CD4-positive, alpha-beta T cell treated with Interleukin-6 at 100 ng/mL for 8 hours (primary cell): ENCODE results near the gene COQ3.
A peak's percentile ranks its signal among the peaks of the same experiment; 100 is the strongest.

Source experiments
- DNase-seq: peaks from one replicate; pipeline ENCODE4 v3.0.0-alpha.2; 2020; ENCODE audit warnings: mixed read lengths, low spot score

COQ3 gene, protein sequence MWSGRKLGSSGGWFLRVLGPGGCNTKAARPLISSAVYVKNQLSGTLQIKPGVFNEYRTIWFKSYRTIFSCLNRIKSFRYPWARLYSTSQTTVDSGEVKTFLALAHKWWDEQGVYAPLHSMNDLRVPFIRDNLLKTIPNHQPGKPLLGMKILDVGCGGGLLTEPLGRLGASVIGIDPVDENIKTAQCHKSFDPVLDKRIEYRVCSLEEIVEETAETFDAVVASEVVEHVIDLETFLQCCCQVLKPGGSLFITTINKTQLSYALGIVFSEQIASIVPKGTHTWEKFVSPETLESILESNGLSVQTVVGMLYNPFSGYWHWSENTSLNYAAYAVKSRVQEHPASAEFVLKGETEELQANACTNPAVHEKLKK

DNA sequence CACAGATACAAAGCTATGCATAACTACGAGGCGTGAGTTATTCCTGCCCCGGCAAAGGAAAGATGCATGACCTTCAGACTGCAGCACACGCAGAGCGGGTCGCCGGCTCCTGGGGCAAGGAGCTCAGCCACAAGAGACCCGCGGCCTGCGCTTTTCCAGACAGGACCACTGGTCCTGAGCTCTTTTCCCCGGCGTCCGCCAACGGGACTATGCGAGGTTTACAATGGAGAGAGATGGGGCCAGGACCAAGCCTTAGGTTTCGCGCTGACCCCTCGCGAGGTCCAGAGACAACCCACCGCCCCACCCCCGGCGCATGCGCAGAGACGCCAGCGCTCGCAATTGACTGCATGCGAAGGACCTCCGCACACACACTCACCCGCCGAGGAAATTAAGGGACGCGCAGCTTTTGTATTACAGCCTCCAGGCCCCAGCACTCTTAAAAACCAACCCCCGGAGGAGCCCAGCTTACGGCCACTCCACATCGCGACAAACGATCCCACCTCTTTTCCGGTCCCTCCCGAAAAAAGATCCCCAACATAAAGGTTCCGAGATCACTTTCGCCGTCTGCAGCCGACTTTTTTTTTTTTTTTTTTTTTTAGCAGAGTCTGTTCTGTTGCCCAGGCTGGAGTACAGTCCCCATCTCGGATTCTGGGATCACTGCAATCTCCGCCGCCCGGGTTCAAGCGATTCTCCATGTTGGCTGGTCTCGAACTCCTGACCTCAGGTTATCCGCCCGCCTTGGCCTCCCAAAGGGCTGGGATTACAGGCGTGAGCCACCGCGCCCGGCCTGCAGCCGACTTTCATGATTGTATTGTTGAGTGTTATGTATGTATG is at the start of gene COQ3:
TSS of gene COQ3 (minus strand) at position 498 of the 834 bp plus-strand sequence. CDS start at position 482, 16 bp downstream.
- peak; percentile 46 for DNase-seq

DNA sequence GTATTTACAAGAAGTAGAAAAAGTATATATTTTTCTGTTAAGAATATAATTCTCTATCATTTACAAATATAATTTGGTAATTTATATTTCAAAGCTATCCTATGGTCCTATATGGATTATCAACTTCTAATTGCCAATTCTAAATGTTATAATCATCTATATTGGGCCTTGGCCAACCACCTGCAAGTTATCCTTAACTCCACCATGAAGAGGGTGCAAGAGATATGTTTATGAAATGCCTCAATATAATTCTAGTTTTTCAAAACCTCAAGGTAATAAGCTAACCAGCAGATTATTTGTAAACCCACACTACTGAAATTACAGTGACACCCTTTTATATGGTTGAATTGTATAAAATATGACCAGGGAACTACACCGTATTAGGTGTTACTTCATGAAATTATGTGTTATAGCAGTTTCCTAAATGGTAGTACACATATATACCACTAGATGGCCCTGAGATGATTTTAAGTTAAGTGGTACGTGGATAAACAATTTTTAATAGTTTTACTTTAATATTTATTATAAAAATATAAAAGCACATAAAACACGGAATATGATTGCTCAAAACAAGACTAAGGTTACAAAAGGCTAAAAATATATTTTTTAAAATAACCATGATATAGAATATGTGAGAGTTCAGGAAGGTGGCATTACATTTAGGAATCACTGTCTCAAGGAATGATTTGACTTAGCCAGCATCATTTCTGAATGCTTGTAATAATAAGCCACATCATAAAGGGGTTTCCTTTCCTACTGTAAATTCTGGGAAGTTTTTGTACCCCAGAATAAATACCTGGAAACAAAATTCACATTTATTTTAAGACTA is 40.9 kb upstream of the COQ3 start:
- DNase-seq: peak; percentile 23

DNA sequence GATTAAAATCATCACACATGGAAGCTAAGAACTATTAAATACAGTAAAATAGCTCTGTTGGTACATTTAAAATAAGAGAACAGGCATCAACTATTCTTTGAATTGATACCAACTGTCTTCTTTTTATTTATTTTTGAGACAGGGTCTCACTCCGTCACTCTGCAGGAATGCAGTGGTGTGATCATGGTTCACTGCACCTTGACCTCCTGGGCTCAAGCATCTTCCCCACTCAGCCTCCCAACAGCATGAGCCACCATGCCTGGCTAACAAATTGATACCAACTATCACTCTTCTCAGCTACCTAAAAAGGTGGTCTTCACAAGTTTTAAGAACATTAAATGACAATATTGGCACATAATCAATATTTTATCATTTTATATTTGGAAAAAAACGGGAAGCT is 38.9 kb upstream of the COQ3 start:
- DNase-seq: no peak

DNA sequence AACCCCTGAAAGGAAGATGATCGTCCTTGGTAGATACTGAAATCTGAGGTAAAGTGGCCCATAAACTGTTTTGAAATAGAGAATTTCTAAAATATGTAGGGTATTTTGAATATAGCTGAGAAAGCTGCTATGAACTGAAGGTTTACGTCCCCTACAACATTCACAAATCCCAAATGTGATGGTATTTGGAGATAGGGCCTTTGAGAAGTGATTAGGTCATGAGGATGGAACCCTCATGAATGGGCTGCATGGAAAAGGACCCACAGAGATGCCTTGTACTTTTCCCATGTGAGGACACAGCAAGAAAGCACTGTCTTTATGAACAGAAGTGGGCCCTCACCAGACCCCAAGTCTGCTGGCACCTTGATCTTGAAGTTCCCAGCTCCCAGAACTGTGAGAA is 37.9 kb upstream of the COQ3 start:
- DNase-seq: no peak

DNA sequence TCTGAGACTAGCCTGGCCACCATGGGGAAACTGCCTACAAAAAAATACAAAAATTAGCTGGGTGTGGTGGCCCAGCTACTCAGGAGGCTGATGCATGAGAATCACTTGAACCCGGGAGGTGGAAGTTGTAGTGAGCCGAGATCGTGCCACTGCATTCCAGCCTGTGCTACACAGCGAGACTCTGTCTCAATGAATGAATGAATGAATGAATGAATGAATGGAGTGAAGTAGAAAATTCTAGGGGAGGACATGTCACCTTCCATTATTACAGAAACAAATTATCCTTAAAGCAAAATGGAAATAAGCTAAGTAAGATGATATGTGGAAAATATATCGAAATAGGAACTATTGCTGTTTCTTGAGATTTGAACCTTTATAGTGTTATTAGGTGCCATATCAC is 34.0 kb upstream of the COQ3 start:
- DNase-seq: no peak

DNA sequence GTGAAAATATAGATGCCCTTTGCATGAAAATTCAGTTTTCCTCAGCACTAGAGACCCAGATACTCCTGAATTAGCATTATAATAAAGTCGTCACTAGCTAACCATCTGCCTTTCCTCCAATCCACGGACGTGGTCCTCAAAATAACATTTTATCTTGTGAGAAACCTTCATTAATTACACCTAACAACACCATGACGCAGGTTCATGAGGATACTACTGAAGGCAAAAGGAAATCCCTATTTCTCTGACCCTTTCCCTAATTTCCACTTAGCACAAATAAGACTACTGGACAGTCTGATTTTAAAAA is 32.4 kb upstream of the COQ3 start:
- no peak for DNase-seq

DNA sequence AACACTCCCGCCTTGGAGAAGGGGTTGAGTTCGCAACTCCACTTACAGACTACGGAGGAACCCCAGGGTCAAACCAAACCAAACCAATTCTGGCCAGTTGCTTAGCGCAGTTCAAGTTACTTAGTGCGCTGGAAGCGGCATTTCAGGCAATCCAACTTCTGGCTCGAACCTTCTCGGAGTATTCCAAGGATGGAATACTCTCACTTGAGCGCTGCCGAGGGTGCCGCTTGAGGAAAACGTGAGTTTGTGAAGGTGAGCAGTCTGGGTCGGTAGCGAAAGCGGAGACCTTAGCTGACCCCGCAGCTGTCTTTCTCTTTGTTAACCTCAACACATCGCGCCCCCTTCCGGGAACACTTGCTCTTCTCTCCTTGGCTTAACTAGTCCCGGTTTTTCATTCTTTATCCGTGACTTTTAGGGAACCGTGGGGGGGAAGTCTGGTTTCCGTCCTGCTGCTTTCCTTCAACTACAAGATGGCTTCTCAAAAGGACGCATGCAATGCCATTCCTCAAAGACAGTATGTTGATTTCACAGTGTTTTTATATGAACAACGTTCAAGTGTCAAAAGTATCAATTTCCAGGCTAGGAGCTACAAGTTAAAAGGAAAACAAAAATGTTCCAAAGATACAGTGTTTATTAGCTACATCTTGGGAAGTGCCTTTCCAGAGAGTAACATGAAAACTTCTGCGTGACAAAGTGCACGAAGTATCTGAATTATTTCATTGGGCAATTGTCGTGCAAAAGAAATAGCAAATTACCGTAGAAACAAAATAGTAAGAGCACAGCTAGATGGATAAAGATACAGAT is 31.9 kb upstream of the COQ3 start:
- peak; percentile 47 for DNase-seq

DNA sequence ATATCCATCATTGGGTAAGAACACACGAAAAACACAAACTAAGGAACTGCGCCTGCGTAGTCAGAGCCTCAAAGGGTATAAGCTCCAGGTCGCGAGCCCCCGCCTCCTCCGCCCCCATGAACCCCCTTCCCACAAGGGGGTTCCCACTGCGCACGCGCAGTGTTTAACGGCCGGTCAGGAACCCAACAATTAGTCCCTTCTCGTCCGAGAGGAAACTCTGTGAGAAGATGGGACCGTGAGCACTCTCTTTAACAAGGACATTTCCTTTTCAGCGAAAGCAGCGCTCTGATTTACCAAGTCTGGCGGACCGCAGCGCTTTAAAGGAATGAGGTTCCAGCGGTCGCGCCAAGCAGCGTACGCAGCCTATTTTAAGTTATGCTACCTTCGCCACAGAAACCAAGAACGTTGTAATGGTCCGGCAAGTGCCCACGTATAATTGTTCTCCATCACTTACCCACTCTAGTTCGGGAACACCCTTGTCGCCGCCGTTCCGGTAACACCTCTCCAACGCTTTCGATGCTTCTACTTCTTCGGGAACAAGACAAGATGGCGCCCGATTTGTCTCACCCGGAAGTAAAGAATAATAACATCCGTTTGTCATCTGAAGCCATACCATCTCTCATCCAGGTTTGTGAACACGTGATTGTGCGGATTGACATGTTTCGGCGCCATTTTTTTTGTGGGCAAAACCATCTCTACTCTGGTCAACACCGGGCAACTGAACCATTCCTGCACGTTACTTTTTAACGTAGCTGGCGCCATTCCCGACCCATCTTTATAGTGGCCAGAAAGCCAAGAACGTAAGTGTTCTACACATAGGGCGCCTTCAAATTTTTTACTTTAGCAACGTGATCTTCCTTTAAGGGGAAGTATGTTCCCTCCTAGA is 31.0 kb upstream of the COQ3 start, which contains the start of gene PNISR:
TSS of gene PNISR (minus strand) at position 548 of the 886 bp plus-strand sequence. CDS start 10,649 bp downstream, outside the sequence.
- DNase-seq: peak; percentile 93

DNA sequence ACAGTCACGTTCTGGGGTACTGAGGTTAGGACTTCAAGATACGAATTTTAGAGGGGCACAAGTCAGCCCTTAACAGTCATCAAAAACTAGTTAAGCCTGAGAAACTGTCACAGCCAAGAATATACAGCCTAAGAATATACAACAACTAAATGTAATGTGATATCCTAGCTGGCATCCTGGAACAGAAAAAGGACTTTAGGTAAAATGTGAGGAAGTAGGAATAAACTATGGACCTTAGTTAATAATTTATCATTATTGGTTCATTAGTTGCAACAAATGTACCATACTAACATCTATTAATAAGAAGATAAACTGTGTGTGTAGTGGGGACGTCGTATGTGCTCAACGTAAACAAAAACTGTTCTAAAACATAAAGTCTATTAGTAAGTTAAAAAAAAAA is 30.0 kb upstream of the COQ3 start:
- no peak for DNase-seq

DNA sequence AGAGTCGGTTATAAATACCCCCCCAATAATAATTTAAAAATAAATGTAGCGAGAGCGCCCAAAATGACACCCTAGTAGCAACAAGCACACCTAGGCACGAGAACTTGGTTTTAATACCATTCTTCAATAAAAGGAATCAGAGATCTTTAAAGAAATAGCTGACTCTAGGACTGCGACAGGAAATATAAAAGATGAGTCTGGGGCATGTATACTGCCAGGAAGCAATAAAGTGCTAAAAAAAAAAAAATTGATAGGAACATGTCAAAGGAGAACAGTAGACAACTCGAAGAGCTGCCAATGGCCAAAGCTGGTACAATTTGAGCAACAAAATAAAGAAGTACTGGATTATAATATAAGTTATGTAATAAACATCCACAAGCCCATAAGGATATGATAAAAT is 28.9 kb upstream of the COQ3 start:
- DNase-seq: no peak

DNA sequence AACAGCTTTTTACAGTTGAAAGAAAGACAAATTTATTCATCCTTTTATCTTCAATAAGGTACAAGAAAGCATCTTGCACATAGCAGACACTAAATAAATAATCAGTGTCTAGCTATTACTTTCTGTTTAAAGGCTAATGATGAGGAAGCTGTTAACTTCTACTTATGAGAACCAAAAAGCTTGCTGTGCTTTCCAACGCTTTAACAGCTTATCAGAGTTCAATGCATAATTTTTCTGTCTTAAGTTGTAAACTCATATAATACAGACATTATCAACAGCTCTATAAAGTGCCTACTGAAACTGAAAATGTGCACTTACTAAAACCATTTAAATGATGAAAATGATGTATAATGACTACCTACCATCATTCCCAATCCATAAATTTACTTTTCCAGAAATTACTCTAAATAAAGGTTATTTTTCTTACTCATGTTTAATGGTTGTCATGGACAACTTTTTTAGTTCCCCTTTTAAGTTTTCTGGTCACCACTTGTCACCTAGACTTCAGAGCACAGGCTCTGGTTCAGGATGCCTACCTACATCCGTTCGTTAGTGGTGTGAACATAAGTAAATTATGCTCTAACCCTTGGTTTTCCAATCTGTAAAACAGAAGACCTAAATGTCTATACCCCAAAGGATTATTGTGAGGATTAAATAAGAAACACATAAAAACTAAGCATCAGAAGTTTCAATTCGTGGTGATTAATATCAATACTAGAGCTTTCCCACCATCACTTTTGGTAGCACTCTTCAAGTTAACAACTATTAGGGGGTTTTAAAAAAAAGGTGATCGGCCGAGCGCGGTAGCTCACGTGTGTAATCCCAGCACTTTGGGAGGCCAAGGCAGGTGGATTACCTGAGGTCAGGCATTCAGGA is 23.1 kb upstream of the COQ3 start:
- no peak for DNase-seq

DNA sequence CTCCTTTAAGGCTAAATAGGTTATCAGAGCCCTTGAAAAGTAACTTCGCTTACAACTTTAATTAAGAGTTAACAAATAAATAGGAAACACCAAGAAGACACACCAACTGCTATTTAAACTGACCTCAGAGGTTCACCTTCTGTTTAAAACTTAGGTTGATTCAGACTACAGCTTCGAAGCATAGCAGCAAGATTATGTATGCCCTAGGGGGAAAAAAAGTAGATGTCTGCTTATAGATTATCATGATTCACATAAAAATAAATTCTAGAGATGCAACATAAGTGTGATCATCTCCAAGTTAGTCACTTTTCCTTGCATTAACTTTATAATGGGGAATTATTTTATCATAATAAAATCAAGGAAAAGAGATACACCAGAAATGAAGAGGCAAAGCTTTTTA is 22.2 kb upstream of the COQ3 start:
- DNase-seq: no peak

DNA sequence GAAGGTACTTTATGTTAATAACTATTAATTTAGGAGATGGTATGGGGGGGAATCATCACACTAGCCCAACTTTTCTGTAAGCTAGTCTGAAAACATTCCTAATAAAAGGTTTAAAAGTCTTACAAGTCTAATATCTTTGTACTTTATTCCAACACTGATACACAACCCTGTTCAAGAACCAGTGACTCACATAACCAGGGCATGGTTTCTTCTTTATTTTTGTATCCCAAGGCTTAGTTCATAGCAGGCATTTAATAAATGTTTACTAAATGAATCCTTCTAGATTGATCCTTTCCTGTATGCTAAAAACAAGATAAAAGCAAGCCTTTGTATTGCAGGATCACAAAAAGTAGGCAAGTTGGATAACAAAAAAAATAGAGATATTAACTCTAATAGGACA is 21.5 kb upstream of the COQ3 start:
- no peak for DNase-seq

DNA sequence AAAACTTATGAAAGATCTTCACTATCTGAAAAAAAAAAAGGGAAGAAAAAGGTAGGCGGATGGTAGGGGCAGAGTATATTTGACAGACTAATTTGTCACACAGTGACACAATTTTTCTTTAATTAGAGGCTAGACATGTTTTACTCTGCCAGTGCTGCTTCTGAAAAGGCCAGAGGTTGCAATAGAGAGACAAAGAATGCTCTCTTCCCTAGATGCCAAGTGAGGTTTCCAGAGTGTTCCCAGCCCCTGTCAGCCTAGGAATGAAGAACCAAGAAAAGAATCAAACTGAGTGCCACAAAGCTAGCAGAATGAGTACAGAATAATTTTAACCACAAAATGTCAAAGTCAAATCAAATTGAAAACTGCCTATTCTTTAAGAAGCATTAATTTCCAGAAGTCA is 18.1 kb upstream of the COQ3 start:
- no peak for DNase-seq

DNA sequence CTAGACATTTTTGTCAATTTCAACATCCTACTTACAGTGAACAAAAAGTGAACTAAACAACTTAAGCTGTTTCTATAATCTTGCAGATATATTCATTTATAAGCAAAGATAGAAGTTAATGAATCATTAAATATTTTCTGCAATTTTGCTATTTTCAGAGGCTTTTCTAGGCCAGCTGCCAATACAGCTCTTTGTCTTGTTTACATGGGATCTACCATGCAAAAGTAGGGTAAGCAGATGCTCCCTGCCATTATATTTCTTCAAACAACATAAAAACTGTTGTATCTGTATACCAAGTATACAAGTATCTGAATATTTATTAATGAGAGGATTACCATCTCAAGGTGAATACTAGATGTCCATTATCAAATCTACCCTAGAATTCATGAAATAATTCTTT is 15.7 kb upstream of the COQ3 start:
- DNase-seq: no peak

DNA sequence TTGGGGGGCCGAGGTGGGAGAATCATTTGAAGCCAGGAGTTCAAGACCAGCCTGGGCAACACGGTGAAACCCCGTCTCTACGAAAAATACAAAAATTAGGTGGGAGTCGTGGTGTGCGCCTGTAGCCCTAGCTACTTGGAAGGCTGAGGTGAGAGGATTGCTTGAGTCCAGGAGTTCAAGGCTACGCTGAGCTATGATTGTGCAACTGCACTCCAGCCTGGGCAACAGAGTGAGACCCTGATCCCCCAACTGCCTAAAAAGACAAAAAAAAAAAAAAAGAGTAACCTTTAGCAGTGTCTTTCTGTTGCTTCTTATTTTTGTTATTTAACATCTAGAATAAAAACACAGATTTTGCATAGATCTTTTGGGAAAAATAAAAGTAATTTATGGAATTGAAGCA is 13.1 kb upstream of the COQ3 start:
- no peak for DNase-seq

DNA sequence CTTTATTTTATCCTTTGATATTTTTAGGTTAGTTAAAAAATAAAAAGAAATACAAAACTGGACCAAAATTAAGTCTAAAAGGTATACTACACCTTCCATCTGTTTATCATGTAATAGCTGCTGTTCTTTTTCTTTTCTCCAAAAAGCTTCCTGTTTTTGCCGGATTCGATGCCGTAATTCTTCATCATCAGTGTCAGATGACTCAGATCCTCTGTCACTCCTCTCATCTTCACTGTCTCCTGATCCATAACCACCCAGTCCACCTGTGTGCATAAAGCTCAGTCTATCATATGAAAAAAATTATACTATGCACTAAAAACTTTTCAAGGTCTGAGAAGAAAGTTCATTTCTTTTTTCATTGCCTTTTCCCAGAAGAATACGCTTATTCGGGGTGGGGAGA is 8.5 kb upstream of the COQ3 start:
- no peak for DNase-seq

DNA sequence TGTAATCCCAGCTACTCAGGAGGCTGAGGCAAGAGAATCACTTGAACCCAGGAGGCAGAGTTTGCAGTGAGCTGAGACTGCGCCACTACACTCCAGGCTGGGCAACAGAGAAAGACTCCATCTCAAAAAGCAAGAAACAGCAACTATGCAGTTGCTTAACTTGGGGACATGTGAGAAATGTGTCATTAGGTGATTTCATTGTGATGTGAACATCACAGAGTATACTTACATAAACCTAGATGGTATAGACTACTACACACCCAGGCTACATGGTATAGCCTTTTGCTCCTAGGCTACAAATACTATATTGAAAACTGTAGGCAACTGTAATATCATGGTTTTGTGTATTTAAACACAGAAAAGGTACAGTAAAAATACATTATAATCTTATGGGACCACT is 3.3 kb upstream of the COQ3 start:
- DNase-seq: no peak

DNA sequence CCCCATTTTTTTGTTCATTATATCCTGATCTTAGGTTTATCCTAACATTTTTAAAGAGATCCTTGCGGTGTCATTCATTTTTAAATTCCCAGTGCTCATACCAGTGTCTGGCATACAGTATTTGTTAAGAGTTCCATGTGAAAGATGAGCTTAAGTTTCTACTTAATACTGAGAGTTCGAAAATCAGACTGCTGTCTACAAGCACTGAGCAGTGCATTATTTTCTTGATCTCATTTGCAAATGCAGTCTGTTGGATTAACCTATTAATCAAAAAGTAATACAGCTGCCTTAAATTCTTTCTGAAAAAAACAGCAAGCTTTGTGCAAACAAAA is 663 bp downstream of the COQ3 start:
- DNase-seq: no peak

DNA sequence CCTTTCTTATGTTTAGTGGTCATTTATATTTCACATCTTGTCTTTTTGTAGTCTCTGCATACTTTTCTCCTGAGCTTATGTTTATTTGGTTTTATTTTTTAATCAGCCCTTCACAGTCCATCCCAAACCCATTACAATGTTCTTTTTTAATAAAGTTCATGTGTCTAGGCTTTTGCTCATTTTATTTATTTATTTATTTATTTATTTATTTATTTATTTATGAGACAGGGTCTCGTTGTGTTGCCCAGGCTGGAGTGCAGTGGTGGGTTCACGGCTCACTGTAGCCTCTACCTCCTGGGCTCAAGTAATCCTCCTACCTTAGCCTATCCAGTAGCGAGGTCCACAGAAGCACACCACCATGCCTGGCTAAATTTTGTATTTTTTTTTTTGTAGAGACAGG is 3.1 kb downstream of the COQ3 start:
- DNase-seq: no peak
